ENCODE results near the gene RALGAPA2. TPM values are rescaled to one million over a fixed set of nuclear protein-coding genes. Genes with fewer than 3 reads are reported as not detected.
A peak's percentile ranks its signal among the peaks of the same experiment; 100 is the strongest.

RALGAPA2 gene
- total RNA-seq, 3 donors from 2014 or later: 34.6 to 74.1 (median 46.0) TPM

DNA sequence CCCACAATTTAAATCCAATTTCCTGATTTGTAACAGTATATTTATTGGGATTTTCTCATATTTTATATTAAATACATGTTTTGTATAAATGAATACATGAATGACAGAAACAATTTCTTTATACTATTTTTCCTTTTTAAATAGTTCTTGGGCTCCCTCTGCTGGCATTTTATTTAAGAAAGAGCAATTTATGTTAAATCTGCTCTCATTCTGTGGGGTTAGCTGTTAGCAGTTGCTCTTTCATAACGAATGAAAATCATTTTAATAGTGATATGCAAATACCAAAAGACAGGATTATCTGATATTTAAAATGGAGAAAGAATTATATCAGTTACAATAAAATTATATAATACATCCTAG lies 118.3 kb downstream of the RALGAPA2 start:
- H3K9me3 ChIP-seq: no peaks in the 10 kb centered on the region
- no peak for DNase-seq (ENCODE audit: low spot score in 2 of 2)
- TF ChIP-seq POLR2AphosphoS5 (IDR thresholded peaks at IDR 0.05): no peak
- no peak for TF ChIP-seq CTCF (IDR thresholded peaks at IDR 0.05)
- TF ChIP-seq POLR2A (IDR thresholded peaks at IDR 0.05): no peak
- no peak overlapping the region for H3K27ac ChIP-seq
- no peak overlapping the region for H3K4me3 ChIP-seq
- intact Hi-C loops (cut with DNase I; ENCODE audit: low total_unique reads): no loop called here
- H3K36me3 ChIP-seq: no peaks in the 10 kb centered on the region
- no peaks in the 10 kb centered on the region for H3K4me1 ChIP-seq
- no peaks in the 10 kb centered on the region for H3K27me3 ChIP-seq

GRCh38 chr20:20593447-20594170 lies 118.8 kb downstream of the RALGAPA2 start:
- intact Hi-C loops (cut with DNase I; ENCODE audit: low total_unique reads): no loop called here
- Histone ChIP-seq H3K9me3 (no peaks in the 10 kb centered on the region), H3K4me1 (no peaks in the 10 kb centered on the region), H3K27me3 (no peaks in the 10 kb centered on the region), H3K4me3 (no peak overlapping the region), H3K36me3 (no peaks in the 10 kb centered on the region), H3K27ac (no peak overlapping the region)
- TF ChIP-seq CTCF (IDR thresholded peaks at IDR 0.05): peak in 2 of 3 donors; percentile 13 to 17
- no peak for TF ChIP-seq POLR2A (IDR thresholded peaks at IDR 0.05)
- TF ChIP-seq POLR2AphosphoS5 (IDR thresholded peaks at IDR 0.05): no peak
- DNase-seq (ENCODE audit: low spot score in 2 of 2): no peak

DNA sequence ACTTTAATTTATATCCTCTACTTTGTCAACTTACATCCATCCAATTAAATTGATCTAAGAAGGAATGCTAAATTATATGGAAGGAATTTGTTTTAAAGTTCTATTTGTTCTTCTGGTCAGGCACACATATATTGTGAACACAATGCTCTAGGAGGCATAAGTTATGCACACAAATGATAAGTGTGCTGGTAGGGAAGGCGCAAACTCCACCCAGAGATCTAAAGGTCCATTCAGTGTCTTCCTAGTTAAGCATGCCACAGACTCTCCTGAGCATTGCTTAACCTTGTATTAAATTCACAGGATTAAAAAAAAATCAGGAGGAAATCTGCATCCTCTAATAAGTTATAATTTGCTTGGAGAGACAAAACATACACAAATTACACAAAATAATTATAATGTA lies 127.3 kb downstream of the RALGAPA2 start:
- H3K9me3 ChIP-seq: no peaks in the 10 kb centered on the region
- no peak for DNase-seq (ENCODE audit: low spot score in 2 of 2)
- intact Hi-C loops (cut with DNase I; ENCODE audit: low total_unique reads): no loop called here
- H3K27ac ChIP-seq: no peak overlapping the region
- TF ChIP-seq POLR2AphosphoS5 (IDR thresholded peaks at IDR 0.05) (no peak), POLR2A (IDR thresholded peaks at IDR 0.05) (no peak), CTCF (IDR thresholded peaks at IDR 0.05) (no peak)
- H3K36me3 ChIP-seq: no peaks in the 10 kb centered on the region
- no peak overlapping the region for H3K4me3 ChIP-seq
- H3K4me1 ChIP-seq: no peaks in the 10 kb centered on the region
- no peaks in the 10 kb centered on the region for H3K27me3 ChIP-seq

GRCh38 chr20:20582734-20583133 lies 129.7 kb downstream of the RALGAPA2 start:
- no peaks in the 10 kb centered on the region for H3K36me3 ChIP-seq
- intact Hi-C loops (cut with DNase I; ENCODE audit: low total_unique reads): no loop called here
- no peak overlapping the region for H3K27ac ChIP-seq

More at GRCh38 chr20:20582734-20583133, 129.7 kb downstream of the RALGAPA2 start:
- Histone ChIP-seq H3K4me3 (no peak overlapping the region), H3K27me3 (no peaks in the 10 kb centered on the region), H3K9me3 (no peaks in the 10 kb centered on the region), H3K4me1 (no peaks in the 10 kb centered on the region)
- DNase-seq (ENCODE audit: low spot score in 2 of 2): no peak
- TF ChIP-seq CTCF (IDR thresholded peaks at IDR 0.05) (no peak), POLR2A (IDR thresholded peaks at IDR 0.05) (no peak), POLR2AphosphoS5 (IDR thresholded peaks at IDR 0.05) (no peak)

All from breast epithelium (tissue), 4 donors.